ENCODE measurements around the gene FGFR2.

FGFR2 gene

DNA sequence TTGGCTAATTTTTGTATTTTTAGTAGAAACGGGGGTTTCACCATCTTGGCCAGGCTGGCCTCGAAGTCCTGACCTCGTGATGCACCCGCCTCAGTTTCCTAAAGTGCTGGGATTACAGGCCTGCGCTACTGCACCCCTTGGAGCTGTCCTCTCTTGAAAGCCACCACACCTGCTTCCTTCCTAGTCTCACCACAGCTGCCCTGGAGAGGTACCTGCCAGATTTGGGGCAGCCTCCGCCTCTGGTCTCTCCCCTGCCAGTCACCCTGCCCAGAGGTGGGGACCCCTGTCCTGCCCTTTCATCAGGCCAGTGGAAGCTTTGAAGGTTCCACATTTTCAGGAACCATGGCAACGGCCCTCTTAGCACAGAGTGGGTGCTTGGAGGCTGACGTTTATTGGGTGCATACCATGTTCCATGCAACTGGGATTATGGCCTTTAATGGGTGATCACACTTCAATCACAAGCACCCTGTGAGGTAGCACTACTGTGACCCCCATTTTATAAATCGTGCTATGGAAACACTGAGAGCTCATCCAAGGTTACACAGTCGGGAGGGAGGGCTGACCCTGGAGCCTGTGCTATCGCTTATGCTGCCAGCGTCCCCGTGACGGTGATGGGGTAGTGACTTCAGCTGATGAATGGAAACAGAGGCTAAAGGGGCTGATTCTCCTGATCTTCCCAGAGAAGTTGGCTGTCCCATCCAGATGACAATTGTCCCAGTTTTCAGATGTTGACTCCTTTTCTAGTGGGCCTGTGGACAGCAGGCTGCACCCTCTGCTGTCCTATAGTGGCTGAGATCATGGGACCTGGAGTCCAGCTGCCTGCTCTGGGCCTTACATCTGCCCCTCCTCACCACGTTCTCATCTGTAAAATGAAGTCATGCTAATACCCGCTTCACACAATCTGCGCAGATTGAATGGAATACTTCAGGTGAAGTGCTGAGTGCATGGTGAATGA lies 11.5 kb upstream of the FGFR2 start:
- no peak for DNase-seq

DNA sequence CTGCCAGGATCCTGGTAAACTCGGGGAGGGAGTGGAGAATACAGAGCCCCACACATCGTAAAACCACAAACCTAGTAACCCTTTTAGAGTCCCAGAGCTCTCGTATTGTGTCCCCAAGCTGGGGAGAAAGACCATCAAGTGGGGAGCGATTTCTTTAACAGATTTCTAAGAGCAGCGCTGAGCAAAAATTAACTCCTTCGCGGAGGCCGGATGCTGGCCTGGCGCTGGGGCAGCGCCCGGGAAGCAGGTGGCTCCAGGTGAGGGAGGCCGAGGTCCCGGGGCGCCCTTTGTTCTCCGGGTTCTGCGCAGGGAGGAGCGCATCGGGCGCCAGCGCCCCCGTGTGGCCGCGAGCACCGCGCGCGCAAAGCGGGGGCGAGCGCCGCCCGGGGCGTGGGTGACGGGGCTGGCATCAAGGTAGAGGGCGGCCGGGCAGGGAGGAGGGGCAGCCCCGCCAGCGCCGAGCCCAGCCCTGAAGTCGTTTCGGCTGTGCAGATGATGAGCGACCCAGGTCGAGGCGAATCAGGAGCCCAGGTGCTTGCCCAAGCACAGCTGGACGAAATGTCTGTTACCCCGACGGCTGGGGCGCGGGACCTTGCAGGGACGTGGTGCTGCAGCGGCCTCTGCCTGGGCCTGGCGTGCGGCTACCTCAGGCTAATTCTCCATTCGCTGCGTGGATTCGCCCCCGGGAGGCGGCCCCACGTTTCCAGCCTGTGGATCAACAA lies 10.4 kb upstream of the FGFR2 start:
- DNase-seq, result peak; percentile 28

DNA sequence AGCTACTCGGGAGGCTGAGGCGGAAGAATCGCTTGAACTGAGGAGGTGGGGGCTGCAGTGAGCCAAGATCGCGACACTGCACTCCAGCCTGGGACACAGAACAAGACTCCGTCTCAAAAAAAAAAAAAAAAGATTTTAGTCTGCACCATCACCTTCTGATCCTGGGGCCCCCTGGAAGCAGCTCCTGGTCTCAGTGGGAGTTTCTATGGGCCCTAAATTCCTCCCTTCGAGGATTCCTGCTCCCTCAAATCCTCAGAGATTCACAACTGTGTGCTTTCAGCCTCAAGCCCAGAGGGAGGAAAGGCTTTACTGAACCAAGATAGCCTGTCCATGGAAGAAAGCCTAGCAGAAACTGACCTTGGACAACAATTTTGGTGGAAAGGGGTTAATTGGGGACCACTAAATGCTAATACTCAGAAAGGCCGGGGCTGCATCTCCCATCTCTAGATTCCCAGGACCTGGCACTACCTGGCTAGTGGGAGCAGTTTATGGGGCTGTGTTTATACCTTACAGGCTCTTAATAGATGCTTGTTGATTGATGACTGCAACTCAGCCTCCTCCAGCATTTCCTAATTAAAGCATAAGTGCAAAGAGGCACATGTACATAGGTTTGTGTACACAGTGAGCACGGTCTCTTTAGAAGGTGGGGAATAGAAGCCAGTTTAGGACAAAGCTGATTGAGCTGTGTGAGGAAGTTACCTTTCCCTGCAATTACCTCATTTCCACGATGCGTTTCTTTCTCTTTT lies 9.2 kb upstream of the FGFR2 start:
- no peak for DNase-seq

DNA sequence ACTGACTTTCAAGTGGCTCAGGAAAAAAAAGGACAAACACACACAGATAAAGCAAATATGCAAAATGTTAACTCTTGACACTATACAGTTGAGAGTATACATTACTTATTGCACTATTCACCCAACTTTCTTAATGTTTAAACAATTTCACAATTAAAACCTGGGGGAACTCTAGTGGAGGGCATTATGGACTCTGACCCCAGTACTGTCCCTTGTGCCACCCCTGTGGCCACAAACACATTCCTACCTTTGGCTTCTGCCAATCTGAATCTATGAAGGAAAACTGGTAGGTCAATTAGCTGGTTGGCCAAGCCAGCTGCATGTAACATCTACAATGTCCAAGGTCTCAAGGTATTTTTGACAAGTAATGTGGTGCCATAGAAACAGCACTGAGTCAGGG lies 7.5 kb upstream of the FGFR2 start:
- DNase-seq, result no peak

DNA sequence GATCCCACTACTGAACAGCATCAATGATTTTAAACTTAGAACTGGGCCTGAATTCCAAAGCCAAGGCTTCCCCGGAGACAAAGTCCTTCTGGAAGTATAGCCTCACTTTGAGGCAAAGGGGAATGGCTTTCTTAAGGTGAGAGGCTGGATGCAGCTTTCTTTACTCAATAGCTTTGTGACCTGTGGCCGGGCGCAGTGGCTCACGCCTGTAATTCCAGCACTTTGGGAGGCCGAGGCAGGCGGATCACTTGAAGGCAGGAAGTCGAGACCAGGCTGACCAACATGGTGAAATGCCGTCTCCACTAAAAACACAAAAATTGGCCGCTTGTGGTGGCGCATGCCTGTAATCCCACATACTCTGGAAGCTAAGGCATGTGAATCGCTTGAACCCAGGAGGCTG lies 3.2 kb upstream of the FGFR2 start:
- DNase-seq, result no peak

DNA sequence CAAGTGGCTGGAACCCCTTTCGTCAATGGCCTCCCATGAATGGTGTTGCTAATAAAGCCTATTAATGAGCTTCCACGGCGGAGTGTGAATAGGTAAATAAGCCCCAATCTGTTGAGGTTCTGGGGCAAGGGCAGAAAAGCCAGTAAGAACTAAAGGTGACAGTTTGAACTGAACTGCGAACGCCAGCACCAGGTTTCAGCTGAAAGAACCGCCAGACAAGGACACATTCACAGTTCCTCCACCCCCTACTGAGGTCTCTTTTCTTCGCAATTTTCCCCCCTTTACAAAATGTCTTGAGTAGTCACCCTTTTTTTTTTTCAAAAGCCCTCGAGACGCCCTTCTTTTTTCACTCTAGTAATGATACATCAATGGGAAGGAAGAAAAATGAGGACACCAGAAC lies 2.4 kb upstream of the FGFR2 start:
- DNase-seq, result no peak

DNA sequence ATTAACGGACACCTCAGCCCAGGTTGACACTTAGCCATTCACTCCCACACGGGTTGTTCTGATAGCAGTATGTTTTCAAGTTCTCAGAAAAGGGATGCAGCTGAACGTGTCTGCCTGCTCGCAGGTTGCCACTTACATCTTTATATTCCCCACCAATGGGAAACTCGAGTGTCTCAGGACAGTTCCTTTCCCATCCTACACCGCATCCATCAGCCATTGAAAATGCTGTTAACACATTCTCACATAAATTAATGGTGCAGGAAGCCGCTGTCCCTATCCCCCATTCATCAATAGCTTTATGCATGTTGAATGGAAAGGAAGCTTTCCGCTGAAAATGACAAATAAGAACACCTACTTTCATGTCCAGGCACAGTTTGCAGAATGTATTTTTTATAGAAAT lies 1.7 kb upstream of the FGFR2 start:
- DNase-seq, result no peak

DNA sequence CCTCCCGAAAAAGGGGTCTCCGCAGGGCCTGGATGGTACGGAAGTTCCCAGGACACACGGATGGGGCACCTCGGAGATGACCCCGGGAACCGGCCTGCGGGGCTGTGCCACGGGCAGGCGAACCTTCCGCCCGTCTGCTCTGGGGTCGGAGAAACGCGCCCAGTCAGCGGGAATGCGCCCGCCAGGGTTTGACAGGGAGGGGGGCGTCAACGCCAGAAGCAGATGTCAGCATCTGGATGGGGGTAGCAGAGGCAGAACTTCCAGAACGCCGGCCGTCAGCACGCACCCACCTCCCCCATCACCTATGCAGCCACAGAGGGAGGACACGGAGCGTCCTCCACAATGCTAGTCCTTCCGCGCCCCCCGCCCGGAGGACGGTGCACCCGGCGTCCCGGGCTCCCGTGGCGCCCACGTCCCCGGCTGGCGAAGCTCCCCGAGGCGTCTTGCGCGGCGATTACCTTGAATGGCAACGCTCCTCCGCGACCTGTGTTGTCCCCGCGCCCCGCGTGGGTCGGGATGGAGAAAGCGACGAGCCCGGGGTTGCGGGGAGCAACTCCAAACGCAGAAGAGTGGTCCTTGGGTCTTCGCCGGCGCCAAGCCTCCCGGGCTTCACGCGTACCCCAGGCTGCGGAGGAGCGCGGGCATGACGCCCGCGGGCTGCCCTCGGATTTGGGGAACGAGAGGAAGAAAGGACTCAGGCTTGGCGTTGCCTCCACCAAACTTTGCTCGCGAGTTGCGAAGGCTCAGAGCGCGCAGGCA lies 561 bp downstream of the FGFR2 start:
- DNase-seq, result no peak

DNA sequence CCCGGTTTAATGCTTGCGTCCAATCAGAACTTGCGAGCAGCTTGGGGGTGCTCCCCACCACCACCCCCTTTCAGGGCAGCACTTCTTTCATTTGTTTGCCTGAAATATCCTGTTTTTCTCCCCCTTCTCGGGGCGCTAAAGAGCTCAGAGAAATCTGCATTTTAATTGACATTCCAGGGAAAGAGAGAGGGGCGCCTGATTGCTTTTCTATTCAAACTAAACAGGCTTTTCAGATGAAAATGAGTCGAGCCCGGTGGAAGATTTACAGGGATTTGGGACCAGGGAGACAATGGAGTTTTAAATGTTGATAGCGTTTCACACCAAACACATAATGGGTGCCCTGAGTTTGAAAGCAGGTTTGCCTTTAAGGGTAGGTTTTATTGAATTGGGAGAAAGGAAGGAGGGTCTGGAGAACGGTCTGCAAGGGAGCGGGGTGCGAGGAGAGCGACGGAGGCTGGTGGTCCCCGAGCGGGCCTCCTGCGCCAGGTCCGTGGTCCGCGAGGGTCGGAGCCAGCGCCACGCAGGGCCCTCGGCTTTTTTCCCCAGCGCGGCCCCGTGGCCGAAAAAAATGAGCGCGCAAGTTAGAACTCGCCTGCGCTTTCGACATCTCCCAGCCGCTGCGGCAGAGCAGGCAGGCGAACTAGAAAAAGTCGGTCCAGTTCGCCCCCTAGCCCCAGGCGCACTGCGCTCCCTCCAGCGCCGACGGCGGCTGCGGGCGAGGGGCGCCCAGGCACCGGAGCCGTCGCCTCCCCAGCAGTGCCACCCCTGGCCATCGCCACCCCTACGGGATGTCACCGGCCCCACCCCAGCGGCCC lies 1.3 kb downstream of the FGFR2 start:
- DNase-seq, result no peak

DNA sequence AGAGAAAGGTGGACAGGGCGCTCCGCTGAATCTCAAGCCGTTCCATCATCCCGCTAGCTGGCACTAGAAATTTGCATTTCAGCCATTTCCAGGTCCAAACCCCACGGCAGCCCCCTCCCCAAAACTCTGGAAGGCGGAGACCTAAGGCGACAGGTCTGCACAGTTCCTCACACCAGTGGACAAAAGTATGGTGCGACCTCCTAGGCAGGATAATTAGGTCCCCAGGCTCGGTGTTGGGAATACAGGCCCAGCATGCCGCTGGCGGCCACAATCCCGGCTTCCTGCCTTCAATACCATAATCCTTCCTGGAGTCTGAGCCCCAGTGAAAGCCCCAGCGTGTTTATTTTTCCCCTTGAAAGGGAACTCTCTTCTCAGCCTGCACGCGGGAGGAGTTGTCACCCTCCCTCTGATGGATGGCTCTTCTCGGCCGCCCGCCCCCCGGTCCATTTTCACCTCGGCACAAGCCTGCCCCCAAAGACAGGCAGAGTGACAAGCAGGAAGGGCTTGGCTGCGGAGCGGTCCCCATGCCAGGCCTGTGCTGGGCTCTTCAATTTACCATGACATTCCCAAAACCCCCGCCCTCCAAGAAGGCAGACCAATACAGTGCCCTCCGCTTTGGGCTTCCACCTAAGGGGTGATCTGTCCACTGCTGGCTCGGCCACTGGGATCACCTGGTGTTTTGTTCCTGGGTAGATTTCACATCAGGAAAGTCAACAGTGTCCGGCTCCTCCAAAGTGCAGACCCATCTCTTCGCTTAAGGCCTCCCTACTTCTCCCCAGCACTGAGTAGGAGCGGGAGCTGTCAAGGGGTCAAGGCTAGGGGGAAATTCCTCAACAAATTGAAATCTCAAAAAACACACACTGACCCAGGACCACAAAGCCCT lies 2.2 kb downstream of the FGFR2 start:
- no peak for DNase-seq

DNA sequence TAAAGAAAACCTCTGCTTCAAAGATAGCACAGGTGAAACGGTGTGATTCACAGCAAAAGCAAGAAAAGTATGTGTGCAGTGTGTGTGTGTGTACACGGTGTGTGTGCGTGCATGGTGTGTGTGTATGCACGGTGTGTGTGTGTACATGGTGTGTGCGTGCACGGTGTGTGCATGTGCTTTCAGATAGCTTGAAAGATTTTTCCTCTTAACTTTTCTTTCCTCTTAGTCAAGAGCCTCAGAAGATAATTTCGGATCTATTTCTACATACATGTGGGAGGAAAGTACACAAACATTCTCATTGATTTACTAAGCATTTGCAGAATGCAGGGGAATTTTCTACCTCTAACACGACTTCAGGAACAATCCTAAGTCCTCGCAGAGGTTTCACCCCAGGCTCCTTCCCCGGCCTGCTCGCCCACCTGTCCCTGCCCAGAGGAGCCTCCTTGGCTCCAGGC lies 2.9 kb downstream of the FGFR2 start:
- no peak for DNase-seq

DNA sequence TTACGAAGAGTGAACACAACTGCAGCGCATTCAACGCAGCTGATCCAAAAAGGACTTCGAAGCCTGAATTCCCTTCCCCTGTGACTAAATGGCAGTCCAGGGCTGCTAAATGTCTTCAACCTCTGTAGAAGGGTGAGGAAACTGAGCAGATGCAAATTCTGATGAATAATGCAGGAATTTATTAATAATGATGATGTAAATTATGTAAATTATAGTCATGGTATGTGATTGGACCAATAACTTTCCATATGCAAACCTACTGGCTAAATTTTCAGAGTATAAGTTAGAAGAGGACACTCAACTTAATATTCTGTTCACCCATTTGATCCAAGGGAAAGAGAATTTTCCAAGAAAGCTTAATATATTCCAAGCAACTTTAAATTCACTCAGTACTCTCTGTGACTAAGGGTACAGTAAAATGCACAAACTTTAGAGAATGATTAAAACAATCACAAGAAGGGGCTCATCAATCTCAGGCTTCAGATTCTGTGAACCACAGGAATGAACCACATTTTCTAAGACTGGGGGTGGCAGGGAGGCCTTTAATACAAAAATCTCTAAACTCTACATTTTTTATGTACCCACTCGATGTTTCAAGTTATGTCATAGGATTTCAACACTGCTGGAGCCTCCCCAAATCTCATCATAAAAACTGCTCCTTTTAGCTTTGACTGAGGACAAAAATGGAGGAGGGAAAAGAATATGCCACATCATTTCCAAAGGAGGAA lies 3.5 kb downstream of the FGFR2 start:
- no peak for DNase-seq

DNA sequence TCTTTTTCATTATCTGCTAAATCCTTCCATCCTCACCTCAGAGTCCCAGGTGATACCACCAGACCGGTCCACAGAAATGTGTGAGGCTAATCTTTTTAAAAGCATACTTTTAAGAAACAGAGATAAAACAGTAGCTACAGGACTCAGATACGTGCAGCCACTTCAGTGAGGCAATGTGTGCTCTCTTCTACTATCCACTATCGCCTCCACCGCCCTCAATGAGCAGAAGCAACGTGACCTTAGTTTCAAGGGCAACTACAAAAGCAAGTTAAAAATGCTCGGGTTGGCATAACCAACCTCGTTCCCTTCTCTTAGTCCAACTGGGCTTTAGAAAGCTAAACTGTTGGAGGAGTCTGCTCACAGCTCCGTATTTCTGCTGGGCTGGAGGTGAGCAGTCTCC lies 4.2 kb downstream of the FGFR2 start:
- DNase-seq, result no peak

DNA sequence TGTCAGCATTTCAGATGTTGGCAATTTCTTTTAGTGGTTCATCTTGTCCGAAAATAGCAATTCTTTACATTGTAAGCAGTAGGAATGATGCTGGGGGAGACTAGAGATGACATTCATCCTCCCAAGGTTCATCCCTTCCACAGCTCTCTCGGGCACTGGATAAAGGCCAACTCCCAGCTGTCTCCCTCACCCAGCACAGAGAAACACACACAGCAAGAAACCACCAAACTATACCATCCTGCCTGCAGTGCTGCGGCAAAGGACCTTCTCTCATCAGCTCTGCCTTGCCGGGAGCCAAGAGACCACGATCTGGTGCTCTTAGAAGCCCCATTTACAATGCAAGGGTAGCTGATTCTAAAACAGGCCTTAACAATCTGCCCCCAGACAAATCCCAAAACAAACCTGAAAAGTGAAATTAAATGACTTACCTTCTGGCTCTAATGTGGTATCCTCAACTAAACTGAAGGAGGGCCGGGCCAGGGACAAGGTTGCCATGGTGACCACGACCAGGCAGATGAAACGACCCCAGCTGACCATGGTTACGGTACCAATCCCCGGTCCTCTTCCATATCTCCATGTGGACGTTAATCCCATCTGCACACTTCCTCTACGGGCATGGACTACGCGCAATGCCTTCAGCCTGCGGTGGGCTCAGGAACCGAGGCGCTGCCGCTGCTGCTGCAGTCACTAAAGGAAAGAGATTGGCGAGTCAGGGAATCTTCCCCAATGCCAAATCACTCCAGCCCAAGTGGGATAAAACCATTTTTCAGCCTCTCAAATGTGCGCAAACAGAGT lies 4.8 kb downstream of the FGFR2 start:
- DNase-seq, result no peak

DNA sequence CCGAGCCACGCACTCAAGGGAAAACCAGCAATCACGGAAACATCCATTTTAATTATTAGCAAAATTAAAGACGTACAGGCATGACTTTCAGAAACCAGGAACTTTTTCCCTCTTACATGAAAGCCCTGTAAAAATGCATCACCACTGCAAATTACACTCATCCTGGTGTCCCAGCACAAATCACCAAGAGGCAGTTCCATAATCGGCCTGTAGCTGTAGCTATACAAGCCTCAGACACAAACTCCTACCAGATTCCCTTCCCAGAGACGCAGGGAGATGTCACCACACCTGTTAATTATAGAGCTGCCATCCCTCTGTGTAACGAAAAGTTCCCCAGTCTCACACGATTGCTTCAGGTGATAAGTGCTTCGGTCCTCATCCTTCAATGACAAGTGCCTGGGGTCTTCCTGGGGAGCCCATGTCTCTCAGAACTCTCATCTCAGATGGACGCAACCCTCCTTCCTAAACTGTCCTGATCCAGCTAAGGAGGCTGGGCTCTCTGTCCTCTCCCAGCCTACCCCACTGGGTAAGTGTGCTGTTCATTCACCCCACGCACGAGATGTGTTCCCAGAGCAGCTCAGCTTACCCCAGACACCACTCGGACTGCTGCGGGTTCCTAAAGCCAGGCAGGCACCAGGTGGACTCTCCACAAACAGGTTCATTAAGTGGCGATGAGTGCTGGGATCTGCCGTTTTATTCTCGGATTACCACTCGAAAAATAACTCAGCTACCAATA lies 5.9 kb downstream of the FGFR2 start:
- no peak for DNase-seq

DNA sequence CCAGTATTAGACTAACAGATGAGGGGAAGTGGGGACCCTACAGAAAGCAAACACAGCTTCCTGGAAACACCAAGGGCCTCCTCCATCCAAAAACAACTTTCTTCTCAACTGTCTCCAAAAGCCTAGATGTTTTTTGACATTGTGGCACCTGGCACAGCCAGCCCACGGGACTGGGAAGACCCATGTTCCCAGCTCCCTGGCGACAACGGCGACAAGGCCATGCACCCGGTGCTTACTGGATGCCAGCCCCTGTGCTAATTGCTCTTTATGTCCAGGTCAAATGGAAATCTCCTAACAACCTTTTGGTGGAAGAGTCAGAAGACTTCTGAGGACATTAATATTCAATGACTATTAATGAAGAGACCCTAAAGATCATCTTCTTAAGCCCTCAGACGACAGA lies 7.1 kb downstream of the FGFR2 start:
- DNase-seq, result no peak

DNA sequence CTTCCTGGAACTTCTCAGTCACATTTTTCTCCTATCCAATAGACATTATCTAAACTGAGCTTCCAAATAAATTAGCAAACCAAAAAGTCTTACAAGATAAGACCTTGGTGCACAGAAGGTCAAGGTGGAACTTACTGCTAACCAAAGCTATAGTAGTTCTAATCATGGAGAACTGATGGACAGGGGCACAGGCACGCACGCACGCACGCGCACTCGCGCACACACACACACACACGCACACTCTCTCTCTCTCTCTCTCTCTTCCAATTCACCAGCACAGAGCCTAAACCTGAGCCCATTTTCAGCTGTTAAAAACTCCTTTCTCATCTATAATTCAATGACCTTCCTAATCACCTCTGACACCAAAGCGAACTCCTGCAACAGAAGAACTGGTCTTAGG lies 7.5 kb downstream of the FGFR2 start:
- no peak for DNase-seq

DNA sequence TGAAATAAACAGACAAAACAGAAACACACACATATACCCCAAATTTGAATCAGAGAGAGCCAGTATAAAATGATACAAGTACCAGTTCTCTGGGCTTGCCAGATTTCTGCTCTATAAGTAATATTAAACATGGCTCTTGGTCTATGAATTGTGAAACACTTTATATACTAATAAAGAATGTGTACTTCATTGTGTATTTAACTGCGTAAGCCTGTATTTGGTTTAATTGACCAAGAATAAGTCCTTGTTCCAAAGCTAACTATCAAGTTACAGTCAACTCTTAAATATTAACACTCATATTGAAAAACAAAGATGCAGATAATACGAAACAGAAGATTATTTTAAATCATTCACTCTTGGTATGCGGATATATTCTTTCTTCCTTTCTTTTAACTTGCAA lies 8.7 kb downstream of the FGFR2 start:
- no peak for DNase-seq
